Ascending aorta (tissue), 2 donors: ENCODE measurements around the gene INPP5A. TPM values are rescaled to one million over a fixed set of nuclear protein-coding genes. Genes with fewer than 3 reads are reported as not detected.
"Not testable (repeated sequence)": the region's sequence is repeated elsewhere in the genome, so short reads cannot be mapped to it uniquely, and the experiment has no call there.

Experiments used
- DNase-seq, 2 donors: peaks; one replicate each; pipeline ENCODE4 v3.0.0-alpha.2; 2019; ENCODE audit warnings: low spot score in 2 of 2
- H3K27ac ChIP-seq, 2 donors: fragments of 200-600 bp; sonication (generic); one replicate each; pipeline ENCODE4 v1.5.1; 2016 to 2017; ENCODE audit warnings: mild to moderate bottlenecking in 1 of 2
- H3K27me3 ChIP-seq: fragments of 200-600 bp; sonication (generic); one replicate; pipeline ENCODE4 v1.5.1; 2017
- H3K36me3 ChIP-seq, 2 donors: fragments of 200-600 bp; sonication (generic); one replicate each; pipeline ENCODE4 v1.5.1; 2016
- H3K4me1 ChIP-seq, 2 donors: fragments of 200-600 bp; sonication (generic); one replicate each; pipeline ENCODE4 v1.5.1; 2016 to 2017; ENCODE audit warnings: mild to moderate bottlenecking in 1 of 2
- H3K4me3 ChIP-seq, 2 donors: fragments of 200-600 bp; sonication (generic); one replicate each; pipeline ENCODE4 v1.5.1; 2016 to 2017; ENCODE audit warnings: mild to moderate bottlenecking in 1 of 2
- H3K9me3 ChIP-seq, 2 donors: fragments of 200-600 bp; sonication (generic); one replicate each; pipeline ENCODE4 v1.5.1; 2016
- intact Hi-C: fragments of 100-400 bp; cut with DNase I; formaldehyde crosslinking; loops from one replicate; pipeline ENCODE4 v1.15.1; 2023
- total RNA-seq: library from RNA; depleted of rRNA; stranded (reverse); fragments of >200 nt; gene quantifications from one replicate; pipeline ENCODE4 v1.1.0, GENCODE V29; 2016
- TF ChIP-seq, protein P1 (sequence below), 3 experiments: fragments of 200-600 bp in 2 of 3; fragments of 450-650 bp in 1 of 3; sonication (generic) in 2 of 3; IDR thresholded peaks; one replicate each; pipeline ENCODE4 v1.5.1; 2016 to 2019; ENCODE audit warnings: antibody characterized with exemption in 3 of 3, mild to moderate bottlenecking in 1 of 3, moderate library complexity in 1 of 3

Gene INPP5A
- total RNA-seq, 1 donor from 2014 or later = 81.2 TPM

DNA sequence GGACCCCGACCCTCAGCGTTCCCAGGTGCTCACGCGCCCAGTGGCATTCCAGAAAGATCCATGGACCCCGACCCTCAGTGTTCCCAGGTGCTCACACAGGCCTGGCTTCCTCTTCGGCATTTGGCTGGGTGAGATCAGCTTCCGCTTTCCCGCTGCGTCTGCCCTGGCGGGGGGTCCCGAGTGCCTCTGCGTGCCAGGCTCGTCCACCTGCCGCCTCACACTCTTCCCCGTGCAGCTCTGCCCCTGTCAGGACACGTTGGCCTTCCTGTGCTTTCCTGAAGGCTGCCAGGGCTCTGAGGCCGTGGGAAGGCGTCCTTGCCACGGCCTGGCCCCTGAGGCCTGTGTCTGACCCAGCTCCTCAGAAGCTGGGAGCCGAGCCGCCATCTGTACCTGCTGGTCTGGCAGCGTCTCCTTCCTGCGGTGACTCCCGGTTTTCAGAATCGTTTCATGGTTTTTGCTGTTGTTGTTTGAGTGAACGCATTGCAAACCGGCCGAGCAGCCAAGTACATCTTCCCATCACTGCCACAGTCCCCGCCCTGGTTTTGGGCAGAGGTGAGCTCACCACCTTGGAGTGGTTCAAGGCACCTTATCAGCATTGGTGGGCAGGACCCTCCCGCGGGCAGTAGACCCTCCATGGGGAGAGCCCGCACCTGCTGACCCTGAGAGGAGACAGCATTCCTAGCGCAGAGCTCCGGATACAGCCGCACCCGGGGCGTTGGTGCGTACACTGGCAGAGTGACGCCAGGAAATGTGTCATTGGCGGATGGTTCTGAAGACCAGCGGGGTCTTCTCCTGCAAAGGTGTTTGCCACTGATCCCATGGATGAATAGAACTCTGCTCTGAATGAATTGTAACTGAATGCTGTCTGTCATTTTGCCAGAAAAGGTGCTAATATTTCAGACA, 231.0 kb downstream of the INPP5A start:
- H3K36me3 ChIP-seq = peaks cover 15 to 45% of the 10 kb centered on the region in 2 donors
- intact Hi-C loops = no loop called here
- H3K4me1 ChIP-seq = no peaks in the 10 kb centered on the region
- no peak for DNase-seq
- H3K4me3 ChIP-seq = no peak overlapping the region
- TF ChIP-seq, protein P1, sequence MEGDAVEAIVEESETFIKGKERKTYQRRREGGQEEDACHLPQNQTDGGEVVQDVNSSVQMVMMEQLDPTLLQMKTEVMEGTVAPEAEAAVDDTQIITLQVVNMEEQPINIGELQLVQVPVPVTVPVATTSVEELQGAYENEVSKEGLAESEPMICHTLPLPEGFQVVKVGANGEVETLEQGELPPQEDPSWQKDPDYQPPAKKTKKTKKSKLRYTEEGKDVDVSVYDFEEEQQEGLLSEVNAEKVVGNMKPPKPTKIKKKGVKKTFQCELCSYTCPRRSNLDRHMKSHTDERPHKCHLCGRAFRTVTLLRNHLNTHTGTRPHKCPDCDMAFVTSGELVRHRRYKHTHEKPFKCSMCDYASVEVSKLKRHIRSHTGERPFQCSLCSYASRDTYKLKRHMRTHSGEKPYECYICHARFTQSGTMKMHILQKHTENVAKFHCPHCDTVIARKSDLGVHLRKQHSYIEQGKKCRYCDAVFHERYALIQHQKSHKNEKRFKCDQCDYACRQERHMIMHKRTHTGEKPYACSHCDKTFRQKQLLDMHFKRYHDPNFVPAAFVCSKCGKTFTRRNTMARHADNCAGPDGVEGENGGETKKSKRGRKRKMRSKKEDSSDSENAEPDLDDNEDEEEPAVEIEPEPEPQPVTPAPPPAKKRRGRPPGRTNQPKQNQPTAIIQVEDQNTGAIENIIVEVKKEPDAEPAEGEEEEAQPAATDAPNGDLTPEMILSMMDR (IDR thresholded peaks at IDR 0.05) = no peak
- no peak overlapping the region for H3K27ac ChIP-seq
- no peaks in the 10 kb centered on the region for H3K27me3 ChIP-seq
- no peaks in the 10 kb centered on the region for H3K9me3 ChIP-seq

DNA sequence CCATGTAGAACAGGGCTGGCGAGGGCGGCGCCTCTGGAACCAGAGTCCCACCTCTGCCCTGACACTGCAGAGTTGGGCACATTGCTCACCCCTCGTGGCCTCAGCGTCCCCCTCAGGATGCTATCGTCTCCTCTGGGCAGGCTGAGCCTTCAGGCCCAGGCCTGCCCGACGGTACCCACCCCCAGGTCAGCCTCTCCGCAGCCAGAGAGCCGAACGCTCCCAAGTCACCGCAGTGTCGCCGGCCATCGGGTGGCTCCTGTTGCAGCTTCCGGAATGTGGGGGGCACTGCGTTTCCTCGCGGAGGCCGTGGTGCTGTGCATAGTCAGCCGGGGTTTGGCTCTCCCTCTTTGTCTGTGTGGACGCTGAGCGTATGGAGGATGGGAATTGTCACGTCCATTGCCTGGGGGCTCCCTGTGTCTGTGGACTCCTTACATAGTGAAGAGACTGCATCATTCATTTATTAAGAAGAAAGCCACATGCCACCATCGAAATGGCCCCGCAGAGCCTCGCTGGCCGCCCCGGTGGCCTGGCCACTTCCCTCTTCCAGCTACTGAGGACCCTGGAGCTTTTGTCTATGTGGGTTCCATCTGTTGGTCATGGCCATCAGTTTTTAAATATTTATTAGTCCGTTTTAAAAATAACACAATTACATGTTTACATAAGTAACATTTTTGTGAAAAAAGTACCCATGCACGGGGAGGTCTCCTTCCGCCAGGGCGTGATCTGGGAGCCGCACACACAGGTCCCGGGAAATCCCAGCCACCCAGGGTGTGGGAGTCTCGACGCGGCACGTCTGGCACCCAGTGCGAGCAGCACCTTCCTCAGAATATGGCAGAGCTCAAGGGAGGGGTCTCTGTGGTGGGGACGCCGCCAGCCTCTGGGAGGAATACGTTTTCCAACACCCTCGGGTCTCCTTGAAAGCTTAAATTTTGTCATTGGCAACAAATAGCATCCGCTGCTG, 232.8 kb downstream of the INPP5A start:
- intact Hi-C loops = no loop called here
- no peak for DNase-seq
- Histone ChIP-seq H3K4me3 (no peak overlapping the region), H3K9me3 (no peaks in the 10 kb centered on the region), H3K4me1 (no peaks in the 10 kb centered on the region), H3K36me3 (peaks cover 18 to 47% of the 10 kb centered on the region in 2 donors), H3K27ac (no peak overlapping the region), H3K27me3 (no peaks in the 10 kb centered on the region)
- TF ChIP-seq, protein P1 (IDR thresholded peaks at IDR 0.05) = no peak

DNA sequence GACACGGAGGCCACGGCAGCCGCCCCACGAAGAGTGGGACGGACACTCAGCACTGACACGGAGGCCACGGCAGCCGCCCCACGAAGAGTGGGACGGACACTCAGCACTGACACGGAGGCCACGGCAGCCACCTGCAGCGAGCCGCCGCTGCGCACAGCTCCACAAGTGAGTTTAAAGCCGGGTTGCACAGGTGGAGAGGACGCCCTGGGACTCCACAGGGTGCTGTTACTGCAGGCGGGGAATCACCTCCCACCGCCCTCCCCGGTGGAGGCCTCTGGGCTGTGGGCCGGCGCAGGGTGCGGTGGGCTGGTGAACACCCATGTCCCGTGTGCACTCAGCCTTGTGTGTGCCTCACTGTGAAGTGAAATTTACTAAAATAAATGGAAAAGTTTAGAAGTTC, 235.2 kb downstream of the INPP5A start:
- H3K27ac ChIP-seq, intact Hi-C loops, H3K9me3 ChIP-seq, H3K4me1 ChIP-seq, H3K4me3 ChIP-seq, H3K27me3 ChIP-seq, DNase-seq: not testable (repeated sequence)
- peaks cover 28 to 64% of the 10 kb centered on the region in 2 donors for H3K36me3 ChIP-seq

DNA sequence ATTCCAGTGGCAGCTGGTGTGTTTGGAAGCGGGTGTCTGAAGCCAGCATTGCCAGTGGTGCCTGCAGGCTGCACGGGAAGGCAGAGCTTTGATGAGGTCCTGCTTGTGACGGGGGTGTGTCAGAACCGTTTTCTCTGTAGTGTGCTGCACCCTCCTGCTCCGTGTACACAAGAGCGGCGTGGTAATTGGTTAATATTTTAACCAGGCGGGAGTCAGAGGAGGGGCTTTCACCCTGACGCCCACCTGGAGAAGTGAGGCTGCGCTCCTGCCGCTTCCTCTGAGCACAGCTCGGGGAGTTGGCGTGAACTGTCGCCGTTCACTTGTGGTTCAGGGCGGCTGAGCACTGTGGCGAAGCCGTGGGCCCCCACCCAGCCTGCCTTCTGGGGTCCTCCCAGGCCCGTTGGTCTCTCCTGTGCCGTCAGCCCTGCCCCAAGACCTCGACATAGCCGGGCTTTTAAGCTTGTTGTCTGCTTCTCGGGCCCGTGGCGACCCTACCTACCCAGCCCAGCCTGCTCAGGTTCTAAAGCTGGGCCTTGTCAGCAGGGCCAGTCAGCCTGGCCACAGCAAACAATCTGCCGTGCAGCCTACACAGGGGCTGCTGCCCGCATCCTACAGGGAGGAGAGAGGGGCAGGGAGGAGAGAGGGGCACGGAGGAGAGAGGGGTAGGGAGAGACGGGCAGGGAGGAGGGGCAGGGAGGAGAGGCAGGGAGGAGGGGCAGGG, 236.8 kb downstream of the INPP5A start:
- DNase-seq = no peak
- Histone ChIP-seq H3K27ac (no peak overlapping the region), H3K4me3 (no peak overlapping the region), H3K9me3 (no peaks in the 10 kb centered on the region), H3K4me1 (no peaks in the 10 kb centered on the region), H3K27me3 (no peaks in the 10 kb centered on the region), H3K36me3 (peaks cover 28 to 65% of the 10 kb centered on the region in 2 donors)
- TF ChIP-seq, protein P1 (IDR thresholded peaks at IDR 0.05) = no peak
- intact Hi-C loops = no loop called here

DNA sequence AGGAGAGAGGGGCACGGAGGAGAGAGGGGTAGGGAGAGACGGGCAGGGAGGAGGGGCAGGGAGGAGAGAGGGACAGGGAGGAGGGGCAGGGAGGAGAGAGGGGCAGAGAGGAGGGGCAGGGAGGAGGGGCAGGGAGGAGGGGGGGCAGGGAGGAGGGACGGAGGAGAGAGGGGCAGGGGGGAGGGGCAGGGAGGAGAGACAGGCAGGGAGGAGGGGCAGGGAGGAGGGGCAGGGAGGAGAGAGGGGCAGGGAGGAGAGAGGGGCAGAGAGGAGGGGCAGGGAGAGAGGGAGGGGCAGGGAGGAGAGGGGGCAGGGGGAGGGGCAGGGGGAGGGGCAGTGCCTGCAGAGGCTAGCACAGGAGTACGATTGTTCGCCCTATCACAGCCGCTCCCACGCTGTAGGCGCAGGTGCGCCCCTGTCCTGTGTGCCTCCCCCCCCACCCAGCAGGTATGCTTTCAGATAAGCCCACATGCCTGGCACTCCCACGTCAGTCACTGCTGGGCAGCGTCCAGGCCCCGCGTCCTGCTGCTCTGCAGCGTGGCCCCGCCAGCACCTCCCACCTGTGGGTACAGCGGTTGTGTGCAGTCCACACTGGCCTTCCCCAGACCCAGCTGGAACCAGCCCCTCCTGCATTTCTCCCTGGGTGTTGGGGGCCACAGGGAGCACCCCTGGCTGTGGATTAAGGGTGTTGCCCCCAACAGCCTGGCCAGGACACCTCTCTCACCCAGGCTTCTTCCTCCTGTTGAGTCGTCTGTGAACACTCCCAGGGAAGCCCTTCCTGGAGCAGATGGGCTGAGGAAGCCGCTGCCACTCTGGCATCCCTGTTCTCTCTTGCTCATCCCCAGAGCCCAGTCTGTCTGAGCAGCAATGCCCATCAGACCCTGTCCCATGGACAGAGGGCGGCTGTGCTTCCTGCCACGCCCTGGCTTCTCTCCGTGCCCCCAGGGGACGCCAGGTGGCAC, 237.6 kb downstream of the INPP5A start:
- Histone ChIP-seq H3K4me1 (no peaks in the 10 kb centered on the region), H3K4me3 (no peak overlapping the region), H3K9me3 (no peaks in the 10 kb centered on the region), H3K27me3 (no peaks in the 10 kb centered on the region), H3K36me3 (peaks cover 34 to 69% of the 10 kb centered on the region in 2 donors), H3K27ac (no peak overlapping the region)
- intact Hi-C loops = no loop called here
- TF ChIP-seq, protein P1 (IDR thresholded peaks at IDR 0.05) = no peak
- DNase-seq = no peak
